Kasumi-1 (cell line): Measurements from ENCODE around the gene PEX11G.
A peak's percentile ranks its signal among the peaks of the same experiment; 100 is the strongest.

ENCODE experiments used
- DNase-seq, 2 experiments: peaks; one replicate each; lab custom pipeline; 2025; lab: John Stamatoyannopoulos, UW

The PEX11G gene

GRCh38 chr19:7488736-7489353 is at the start of gene PEX11G:
Gene PEX11G (minus strand): TSS chr19:7489035. CDS start chr19:7489010, 25 bp downstream.
- peak; percentile 71 for DNase-seq

- DNase-seq: no peak
Observed at GRCh38 chr19:7535998-7536695, 47.3 kb upstream of the PEX11G start.

- peak; percentile 84 to 86 for DNase-seq
Observed at GRCh38 chr19:7535047-7535997, 46.5 kb upstream of the PEX11G start, which contains the start of gene PNPLA6. Gene PNPLA6 (plus strand): TSS chr19:7535717. CDS start chr19:7535789, 72 bp downstream.

GRCh38 chr19:7534531-7535046 is 45.8 kb upstream of the PEX11G start:
- no peak for DNase-seq

- peak; percentile 32 to 48 for DNase-seq
Observed at GRCh38 chr19:7533925-7534480, 45.2 kb upstream of the PEX11G start.

GRCh38 chr19:7533281-7533885 is 44.5 kb upstream of the PEX11G start:
- DNase-seq: no peak

- DNase-seq: no peak
Observed at GRCh38 chr19:7529610-7530490, 41.0 kb upstream of the PEX11G start.

GRCh38 chr19:7529246-7529600 is 40.4 kb upstream of the PEX11G start:
- DNase-seq: no peak

- DNase-seq: no peak
Observed at GRCh38 chr19:7528522-7529245, 39.8 kb upstream of the PEX11G start.

GRCh38 chr19:7528192-7528519 is 39.3 kb upstream of the PEX11G start:
- no peak for DNase-seq

GRCh38 chr19:7527516-7528191 is 38.8 kb upstream of the PEX11G start:
- no peak for DNase-seq

- DNase-seq: no peak
Observed at GRCh38 chr19:7526059-7526929, 37.5 kb upstream of the PEX11G start.

- no peak for DNase-seq
Observed at GRCh38 chr19:7524992-7525739, 36.3 kb upstream of the PEX11G start.

- no peak for DNase-seq
Observed at GRCh38 chr19:7524523-7524922, 35.7 kb upstream of the PEX11G start.

- no peak for DNase-seq
Observed at GRCh38 chr19:7522923-7523667, 34.3 kb upstream of the PEX11G start.

- DNase-seq: peak; percentile 90 to 96
Observed at GRCh38 chr19:7522072-7522922, 33.5 kb upstream of the PEX11G start, which contains the start of gene MCOLN1. Gene MCOLN1 (plus strand): TSS chr19:7522624. CDS start chr19:7522751, 127 bp downstream.
